ENCODE results near the gene GAK. TPM values are rescaled to one million over a fixed set of nuclear protein-coding genes. Genes with fewer than 3 reads are reported as not detected.

Gene GAK
- total and polyA plus RNA-seq, 3 experiments from 2014 or later = 82.9 to 118 (median 112) TPM

DNA sequence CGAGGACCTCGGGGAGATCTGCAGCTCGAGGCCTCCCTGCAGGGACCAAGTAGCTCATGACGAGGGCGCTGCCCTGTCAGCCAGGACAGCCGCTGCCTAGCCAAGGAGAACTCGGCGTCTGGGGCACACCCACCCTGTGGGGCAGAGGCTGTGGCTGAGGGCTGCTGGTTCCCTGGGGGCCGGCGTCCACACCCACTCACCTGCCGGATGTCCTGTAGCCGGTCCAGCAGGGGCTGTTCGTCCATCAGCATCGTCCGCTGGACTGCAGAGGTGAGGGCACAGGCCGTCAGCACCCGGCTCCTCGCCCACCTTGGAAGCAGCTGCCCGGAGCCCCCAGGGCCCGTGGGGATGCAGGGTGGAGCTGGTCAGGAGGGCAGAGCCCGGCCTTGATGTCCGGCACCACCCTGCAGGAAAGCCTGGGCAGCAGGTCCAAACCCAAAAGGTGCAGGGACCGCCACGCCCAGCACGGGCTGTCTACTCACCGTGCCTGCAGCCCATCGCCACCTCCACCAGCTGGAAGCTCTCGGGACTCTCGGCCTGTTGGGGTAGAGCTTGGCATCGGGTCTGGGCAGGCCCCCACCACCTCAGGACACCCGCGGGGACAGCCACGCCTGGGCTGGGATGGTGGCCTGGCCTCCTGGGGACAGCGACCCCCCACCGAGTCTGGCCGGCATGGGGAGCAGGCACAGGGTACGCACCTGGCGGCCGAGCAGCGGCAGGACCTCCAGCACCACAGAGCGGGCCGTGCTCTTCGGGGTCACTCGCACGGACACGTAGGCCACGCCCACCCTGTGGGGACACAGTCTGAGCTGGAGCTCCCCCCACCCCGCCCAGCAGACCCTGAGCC is 34.4 kb upstream of the GAK start:
- no peak overlapping the region for H3K4me3 ChIP-seq (ENCODE audit: low read length)
- H3K27ac Mint-ChIP-seq = peak overlapping the region in 1 of 8 donors; percentile 17
- no peak for DNase-seq
- no peak overlapping the region for H3K4me3 Mint-ChIP-seq
- H3K9me3 Mint-ChIP-seq = no peaks in the 10 kb centered on the region
- no peaks in the 10 kb centered on the region for H3K27me3 ChIP-seq (ENCODE audit: insufficient read depth, low read length, poor library complexity, severe bottlenecking)
- H3K4me1 ChIP-seq (ENCODE audit: insufficient read depth, low read length) = peaks cover 22% of the 10 kb centered on the region
- H3K36me3 ChIP-seq (ENCODE audit: insufficient read depth, low read length) = no peaks in the 10 kb centered on the region
- CTCF ChIA-PET = interaction anchor here (1.1 kb wide), 1 partner anchor 32 kb away, joined by 3 read pairs; no protein-coding TSS in a partner anchor
- peaks cover 16 to 19% (median 17%) of the 10 kb centered on the region in 3 donors for H3K4me1 Mint-ChIP-seq
- POLR2A ChIA-PET = no interaction called here
- H3K9me3 ChIP-seq (ENCODE audit: low read length) = no peaks in the 10 kb centered on the region
- H3K27me3 Mint-ChIP-seq = no peaks in the 10 kb centered on the region
- H3K36me3 Mint-ChIP-seq = peaks cover 0 to 40% (median 0%) of the 10 kb centered on the region in 3 donors
- no peak overlapping the region for H3K27ac ChIP-seq (ENCODE audit: low read depth, low read length)

DNA sequence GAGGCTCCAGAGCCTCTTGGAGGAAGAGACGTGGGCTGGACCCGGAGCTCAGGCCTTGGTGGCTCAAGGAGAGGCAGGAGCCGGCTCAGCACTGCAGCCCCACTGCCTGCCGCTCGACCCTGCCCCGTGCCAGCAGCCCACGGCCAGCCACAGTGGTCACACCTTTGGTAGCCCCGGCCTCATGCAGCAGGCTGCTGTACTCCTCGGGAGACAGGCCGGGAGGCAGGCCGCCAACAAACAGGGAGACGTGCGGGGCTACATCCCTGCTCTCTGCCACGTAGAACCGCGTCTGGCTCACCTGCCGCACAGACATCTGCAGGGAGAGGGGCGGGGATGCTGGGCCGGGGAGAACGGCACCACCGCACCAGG is 33.6 kb upstream of the GAK start:
- H3K27ac Mint-ChIP-seq = peak overlapping the region in 1 of 8 donors; percentile 17
- H3K4me3 Mint-ChIP-seq = no peak overlapping the region
- Histone ChIP-seq H3K4me1 (ENCODE audit: insufficient read depth, low read length) (peaks cover 14% of the 10 kb centered on the region), H3K4me3 (ENCODE audit: low read length) (no peak overlapping the region), H3K27me3 (ENCODE audit: insufficient read depth, low read length, poor library complexity, severe bottlenecking) (no peaks in the 10 kb centered on the region), H3K9me3 (ENCODE audit: low read length) (no peaks in the 10 kb centered on the region), H3K36me3 (ENCODE audit: insufficient read depth, low read length) (no peaks in the 10 kb centered on the region), H3K27ac (ENCODE audit: low read depth, low read length) (no peak overlapping the region)
- peaks cover 0 to 45% (median 0%) of the 10 kb centered on the region in 3 donors for H3K36me3 Mint-ChIP-seq
- H3K9me3 Mint-ChIP-seq = no peaks in the 10 kb centered on the region
- CTCF ChIA-PET = no interaction called here
- H3K27me3 Mint-ChIP-seq = no peaks in the 10 kb centered on the region
- H3K4me1 Mint-ChIP-seq = peaks cover 9 to 11% (median 10%) of the 10 kb centered on the region in 3 donors
- no peak for DNase-seq
- POLR2A ChIA-PET = no interaction called here

GRCh38 chr4:965048-965765 is 33.1 kb upstream of the GAK start:
- Mint-ChIP-seq H3K27me3 (no peaks in the 10 kb centered on the region), H3K4me3 (no peak overlapping the region), H3K4me1 (peaks cover 4 to 6% (median 4%) of the 10 kb centered on the region in 3 donors), H3K36me3 (peaks cover 0 to 49% (median 0%) of the 10 kb centered on the region in 3 donors), H3K9me3 (no peaks in the 10 kb centered on the region), H3K27ac (no peak overlapping the region)
- CTCF ChIA-PET = no interaction called here
- H3K4me3 ChIP-seq (ENCODE audit: low read length) = no peak overlapping the region
- no peaks in the 10 kb centered on the region for H3K9me3 ChIP-seq (ENCODE audit: low read length)
- peak in 1 of 5 donors; percentile 33 for DNase-seq
- POLR2A ChIA-PET = no interaction called here
- H3K27ac ChIP-seq (ENCODE audit: low read depth, low read length) = no peak overlapping the region
- peaks cover 9% of the 10 kb centered on the region for H3K4me1 ChIP-seq (ENCODE audit: insufficient read depth, low read length)
- no peaks in the 10 kb centered on the region for H3K27me3 ChIP-seq (ENCODE audit: insufficient read depth, low read length, poor library complexity, severe bottlenecking)
- H3K36me3 ChIP-seq (ENCODE audit: insufficient read depth, low read length) = no peaks in the 10 kb centered on the region

DNA sequence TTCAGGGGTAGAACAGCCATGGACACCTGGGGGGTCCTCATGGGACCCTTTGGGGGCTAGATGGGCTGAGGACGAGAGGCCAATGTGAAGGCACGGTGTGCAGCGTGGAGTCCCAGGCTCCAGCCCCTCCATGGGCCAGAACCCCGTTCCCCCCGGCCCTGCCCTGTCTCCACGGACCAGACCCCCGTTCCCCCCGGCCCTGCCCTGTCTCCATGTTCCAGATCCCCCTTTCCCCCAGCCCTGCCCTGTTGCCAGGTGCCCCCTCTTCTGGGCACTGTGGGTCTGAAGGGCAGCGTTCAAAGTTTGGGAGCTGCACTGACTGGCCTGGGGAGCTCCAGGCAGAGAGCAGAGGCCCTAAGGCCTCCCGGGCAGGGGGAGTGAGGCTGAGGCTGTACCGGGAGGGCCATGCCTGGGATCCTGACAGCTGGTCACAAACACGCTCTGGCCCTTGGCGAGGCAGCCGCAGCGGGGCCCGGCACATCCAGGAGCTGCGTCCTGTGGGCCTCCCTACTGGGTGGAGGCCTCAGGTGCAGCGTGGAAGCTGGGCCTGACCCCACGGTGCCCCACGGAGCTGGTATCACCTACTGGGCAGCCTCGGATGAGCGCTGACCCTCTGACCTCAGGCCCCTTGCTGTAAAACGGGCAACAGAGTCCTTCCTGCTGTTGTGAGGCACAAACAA is 32.4 kb upstream of the GAK start:
- Histone ChIP-seq H3K27ac (ENCODE audit: low read depth, low read length) (no peak overlapping the region), H3K4me3 (ENCODE audit: low read length) (no peak overlapping the region), H3K4me1 (ENCODE audit: insufficient read depth, low read length) (peaks cover 2% of the 10 kb centered on the region), H3K27me3 (ENCODE audit: insufficient read depth, low read length, poor library complexity, severe bottlenecking) (no peaks in the 10 kb centered on the region), H3K9me3 (ENCODE audit: low read length) (no peaks in the 10 kb centered on the region), H3K36me3 (ENCODE audit: insufficient read depth, low read length) (no peaks in the 10 kb centered on the region)
- peak overlapping the region in 1 of 8 donors; percentile 32 for H3K27ac Mint-ChIP-seq
- peaks cover 0 to 55% (median 0%) of the 10 kb centered on the region in 3 donors for H3K36me3 Mint-ChIP-seq
- peak in 1 of 5 donors; percentile 27 for DNase-seq
- H3K27me3 Mint-ChIP-seq = no peaks in the 10 kb centered on the region
- no peaks in the 10 kb centered on the region for H3K4me1 Mint-ChIP-seq
- no peak overlapping the region for H3K4me3 Mint-ChIP-seq
- no peaks in the 10 kb centered on the region for H3K9me3 Mint-ChIP-seq
- POLR2A ChIA-PET = no interaction called here
- CTCF ChIA-PET = interaction anchor here (1.9 kb wide), 1 partner anchor 222 kb away, joined by 7 read pairs; no protein-coding TSS in a partner anchor

DNA sequence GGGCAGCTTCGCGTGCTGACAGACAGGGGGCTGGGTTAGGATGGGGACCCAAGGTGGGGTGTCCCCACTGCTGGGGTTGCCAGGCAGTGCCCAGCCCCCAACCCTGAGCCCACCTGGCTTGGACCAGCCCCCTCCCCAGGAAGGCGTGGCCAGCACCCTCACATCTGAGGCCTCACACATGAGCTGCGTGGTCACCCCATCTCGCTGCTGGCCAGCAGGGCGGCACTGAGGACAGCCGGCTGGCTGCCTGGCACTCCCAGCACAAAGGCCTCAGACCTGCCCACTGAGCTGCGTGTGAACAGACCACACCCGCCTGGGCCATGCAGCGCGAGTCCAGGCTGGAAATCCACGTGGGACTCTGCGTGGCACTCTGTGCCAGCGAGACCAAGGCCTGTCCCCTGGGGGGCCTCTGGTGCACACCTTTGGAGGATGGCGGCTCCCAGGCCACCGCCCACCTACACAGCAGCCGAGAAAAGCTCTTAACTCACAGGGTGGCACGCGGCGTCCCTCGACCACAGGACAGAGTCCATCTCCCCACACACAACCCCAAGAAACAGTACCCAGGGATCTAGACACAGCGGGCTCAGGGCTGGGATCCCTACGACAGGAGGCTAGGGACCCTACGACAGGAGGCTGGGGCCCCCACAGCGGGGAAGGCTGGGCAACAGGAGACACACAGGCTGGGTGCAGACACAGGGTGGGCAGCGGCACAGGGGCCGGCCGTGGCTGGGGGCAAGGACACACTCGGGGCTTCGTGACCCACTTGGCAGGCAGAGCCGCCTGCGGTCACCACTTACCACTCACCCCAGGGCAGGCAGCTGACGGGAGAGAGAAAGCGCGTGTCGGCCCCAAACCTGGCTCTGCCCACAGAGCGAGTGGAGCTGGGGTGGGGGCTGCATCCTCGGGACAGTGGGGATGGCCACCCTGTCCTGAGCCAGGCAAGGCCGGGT is 31.4 kb upstream of the GAK start:
- no peaks in the 10 kb centered on the region for H3K36me3 ChIP-seq (ENCODE audit: insufficient read depth, low read length)

DNA sequence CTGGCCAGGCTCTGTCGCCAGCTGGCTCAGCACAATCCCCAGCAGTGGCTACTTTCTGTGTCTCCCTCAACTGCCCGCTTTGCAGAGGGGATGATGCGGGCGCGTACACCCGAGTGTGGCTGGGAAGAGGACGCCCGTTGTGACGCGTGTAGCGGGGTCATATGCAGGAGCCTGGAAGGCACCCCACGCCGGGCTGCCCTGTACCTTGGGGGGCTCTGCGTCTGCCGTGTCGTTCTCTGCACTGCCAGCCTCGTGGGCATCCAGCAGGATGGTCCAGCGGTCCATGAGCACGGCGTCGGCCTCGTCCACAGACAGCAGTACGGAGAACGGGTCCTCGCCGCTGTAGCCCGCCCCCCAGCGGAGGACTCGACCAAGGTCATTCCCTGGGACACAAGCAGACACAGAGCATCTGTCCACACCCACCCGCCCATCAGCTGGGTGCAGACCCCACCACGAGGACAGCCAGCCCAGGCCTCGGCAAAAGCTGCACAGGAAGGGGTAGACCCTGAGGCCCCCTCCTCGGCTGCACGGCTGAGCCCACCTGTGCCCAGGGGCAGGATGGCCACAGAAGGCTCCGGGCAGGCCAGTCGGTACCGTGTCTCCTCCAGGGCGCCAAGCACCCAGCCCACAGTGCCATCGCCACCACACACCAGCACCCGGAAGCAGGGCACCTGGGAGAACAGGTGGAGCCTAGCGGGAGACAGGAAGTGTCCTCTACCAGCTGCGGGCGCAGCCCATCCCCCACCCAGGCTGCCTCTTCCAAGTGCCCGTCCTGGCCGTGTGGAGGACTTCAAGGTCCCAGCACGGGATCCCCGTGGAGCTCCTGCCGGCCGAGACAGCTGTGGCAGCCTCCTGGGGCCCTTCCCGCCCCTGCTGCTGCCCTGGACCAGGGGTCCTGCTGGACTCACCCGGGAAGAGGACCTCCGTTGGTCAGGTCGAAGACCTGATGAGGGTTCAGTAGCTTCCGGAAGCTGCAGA is 30.4 kb upstream of the GAK start:
- no peaks in the 10 kb centered on the region for H3K9me3 ChIP-seq (ENCODE audit: low read length)
- no peaks in the 10 kb centered on the region for H3K27me3 ChIP-seq (ENCODE audit: insufficient read depth, low read length, poor library complexity, severe bottlenecking)
- H3K36me3 Mint-ChIP-seq = peaks cover 0 to 73% (median 0%) of the 10 kb centered on the region in 3 donors
- H3K4me3 Mint-ChIP-seq = no peak overlapping the region
- H3K27ac ChIP-seq (ENCODE audit: low read depth, low read length) = no peak overlapping the region
- H3K4me1 ChIP-seq (ENCODE audit: insufficient read depth, low read length) = no peaks in the 10 kb centered on the region
- H3K9me3 Mint-ChIP-seq = no peaks in the 10 kb centered on the region
- DNase-seq = peak in 1 of 5 donors; percentile 48
- H3K27me3 Mint-ChIP-seq = no peaks in the 10 kb centered on the region
- no peaks in the 10 kb centered on the region for H3K36me3 ChIP-seq (ENCODE audit: insufficient read depth, low read length)
- CTCF ChIA-PET = interaction anchor here (1.1 to 1.9 kb wide), 2 partner anchors 25 to 220 kb away, joined by 3 to 7 read pairs; no protein-coding TSS in a partner anchor
- H3K4me1 Mint-ChIP-seq = peaks cover 0 to 1% (median 0%) of the 10 kb centered on the region in 3 donors
- no peak overlapping the region for H3K4me3 ChIP-seq (ENCODE audit: low read length)
- POLR2A ChIA-PET = no interaction called here
- no peak overlapping the region for H3K27ac Mint-ChIP-seq

More for the DNA sequence above, 31.4 kb upstream of the GAK start:
- Histone ChIP-seq H3K4me1 (ENCODE audit: insufficient read depth, low read length) (no peaks in the 10 kb centered on the region), H3K4me3 (ENCODE audit: low read length) (no peak overlapping the region), H3K27me3 (ENCODE audit: insufficient read depth, low read length, poor library complexity, severe bottlenecking) (no peaks in the 10 kb centered on the region), H3K27ac (ENCODE audit: low read depth, low read length) (no peak overlapping the region), H3K9me3 (ENCODE audit: low read length) (no peaks in the 10 kb centered on the region)
- Mint-ChIP-seq H3K27ac (no peak overlapping the region), H3K4me3 (no peak overlapping the region), H3K36me3 (peaks cover 0 to 65% (median 0%) of the 10 kb centered on the region in 3 donors), H3K4me1 (peaks cover 0 to 1% (median 0%) of the 10 kb centered on the region in 3 donors), H3K9me3 (no peaks in the 10 kb centered on the region), H3K27me3 (no peaks in the 10 kb centered on the region)
- CTCF ChIA-PET = interaction anchor here (1.1 to 1.9 kb wide), 2 partner anchors 24 to 221 kb away, joined by 3 to 7 read pairs; no protein-coding TSS in a partner anchor
- DNase-seq = peak in 1 of 5 donors; percentile 39
- POLR2A ChIA-PET = no interaction called here
